HUES48 (cell line): ENCODE results near the gene KERA.

ENCODE experiments used
- H3K27ac ChIP-seq: one replicate; pipeline ENCODE4 v1.7.0; 2013; ENCODE audit warnings: low read depth, low read length, inconsistent platforms
- H3K27me3 ChIP-seq: 2 replicates; pipeline ENCODE4 v1.6.1; 2013; ENCODE audit warnings: mild to moderate bottlenecking, low read length; ENCODE audit not compliant: control insufficient read depth, insufficient read depth
- H3K36me3 ChIP-seq: 2 replicates; pipeline ENCODE4 v1.6.1; 2013; ENCODE audit warnings: low read length; ENCODE audit not compliant: control insufficient read depth, insufficient read depth
- H3K4me1 ChIP-seq: 2 replicates; pipeline ENCODE4 v1.6.1; 2013; ENCODE audit warnings: mild to moderate bottlenecking, low read length; ENCODE audit not compliant: control insufficient read depth, insufficient read depth
- H3K4me3 ChIP-seq: 2 replicates; pipeline ENCODE4 v1.5.1; 2013; ENCODE audit warnings: mild to moderate bottlenecking, low read depth, low read length
- H3K9ac ChIP-seq: 2 replicates; pipeline ENCODE4 v1.6.1; 2013; ENCODE audit warnings: mild to moderate bottlenecking, low read depth, low read length, moderate library complexity
- H3K9me3 ChIP-seq: 2 replicates; pipeline ENCODE4 v1.6.1; 2013; ENCODE audit warnings: low read length; ENCODE audit not compliant: control insufficient read depth, insufficient read depth

Gene KERA

GRCh38 chr12:91009319-91009950 lies 48.4 kb downstream of the KERA start:
- no peaks in the 10 kb centered on the region for H3K4me1 ChIP-seq
- H3K27me3 ChIP-seq = no peaks in the 10 kb centered on the region
- H3K9me3 ChIP-seq = no peaks in the 10 kb centered on the region
- H3K4me3 ChIP-seq = no peak overlapping the region
- H3K27ac ChIP-seq = no peak overlapping the region
- H3K9ac ChIP-seq = no peak overlapping the region
- H3K36me3 ChIP-seq = no peaks in the 10 kb centered on the region

GRCh38 chr12:91007531-91008290 lies 50.1 kb downstream of the KERA start:
- H3K4me1 ChIP-seq = no peaks in the 10 kb centered on the region
- H3K36me3 ChIP-seq = no peaks in the 10 kb centered on the region
- H3K27me3 ChIP-seq = no peaks in the 10 kb centered on the region
- H3K9ac ChIP-seq = no peak overlapping the region
- H3K27ac ChIP-seq = no peak overlapping the region
- no peaks in the 10 kb centered on the region for H3K9me3 ChIP-seq
- no peak overlapping the region for H3K4me3 ChIP-seq

DNA sequence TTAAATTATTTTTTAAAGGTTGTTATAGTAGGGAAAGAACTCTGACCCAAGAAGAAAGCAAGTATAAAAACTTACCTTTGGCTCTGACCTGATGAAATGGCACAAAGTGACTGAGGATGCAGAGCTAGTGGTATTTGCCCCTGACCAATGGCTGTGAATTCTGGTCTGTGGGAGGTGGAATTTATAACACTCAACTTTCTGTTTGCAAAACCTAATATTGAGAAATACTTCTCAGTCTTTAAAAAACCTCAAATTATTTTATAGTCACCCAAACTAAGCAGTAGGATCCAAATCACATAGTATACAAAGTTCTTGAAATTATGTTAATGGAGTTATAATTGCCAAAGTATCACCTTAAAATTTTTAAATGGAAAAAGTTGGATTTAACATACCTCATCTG lies 53.0 kb downstream of the KERA start, which contains the start of gene EPYC:
Gene EPYC, minus strand, starts transcription at position 101 of the 400 bp plus-strand sequence. CDS start 2,407 bp downstream, outside the sequence.
- H3K4me1 ChIP-seq = no peaks in the 10 kb centered on the region
- no peak within 1 kb of the TSS for H3K4me3 ChIP-seq
- no peaks in the 10 kb centered on the region for H3K36me3 ChIP-seq
- no peak within 1 kb of the TSS for H3K27ac ChIP-seq
- H3K27me3 ChIP-seq = no peaks in the 10 kb centered on the region
- H3K9ac ChIP-seq = no peak within 1 kb of the TSS
- no peaks in the 10 kb centered on the region for H3K9me3 ChIP-seq

DNA sequence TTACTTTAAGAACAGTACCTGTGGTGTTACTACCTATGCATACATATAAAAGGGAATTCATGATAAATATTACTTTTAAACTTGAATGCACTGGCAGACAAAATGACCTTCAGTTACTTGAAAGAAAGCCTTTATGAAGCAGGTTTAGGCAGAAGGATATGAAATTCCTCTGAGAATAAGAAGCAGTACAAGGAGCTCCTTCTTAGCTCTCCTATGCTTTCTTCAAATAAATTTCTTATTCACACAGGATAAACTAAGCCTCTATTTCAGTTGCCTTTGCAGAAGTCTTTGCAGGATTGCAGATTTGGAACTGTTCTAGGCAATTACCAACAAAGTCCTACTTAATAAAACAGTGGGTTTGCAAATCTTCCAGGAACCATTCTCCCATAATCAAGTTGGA lies 54.1 kb downstream of the KERA start:
- H3K36me3 ChIP-seq = no peaks in the 10 kb centered on the region
- H3K4me1 ChIP-seq = no peaks in the 10 kb centered on the region
- no peak overlapping the region for H3K9ac ChIP-seq
- H3K4me3 ChIP-seq = no peak overlapping the region
- no peaks in the 10 kb centered on the region for H3K27me3 ChIP-seq
- no peaks in the 10 kb centered on the region for H3K9me3 ChIP-seq
- no peak overlapping the region for H3K27ac ChIP-seq

GRCh38 chr12:91001306-91001705 lies 56.5 kb downstream of the KERA start:
- H3K9me3 ChIP-seq = no peaks in the 10 kb centered on the region
- no peaks in the 10 kb centered on the region for H3K27me3 ChIP-seq
- H3K27ac ChIP-seq = no peak overlapping the region
- no peak overlapping the region for H3K9ac ChIP-seq
- H3K4me3 ChIP-seq = no peak overlapping the region
- no peaks in the 10 kb centered on the region for H3K36me3 ChIP-seq
- no peaks in the 10 kb centered on the region for H3K4me1 ChIP-seq
